GM18498 (cell line): ENCODE measurements around the gene ITGAE.
A peak's percentile ranks its signal among the peaks of the same experiment; 100 is the strongest.
"Not testable (repeated sequence)": the region's sequence is repeated elsewhere in the genome, so short reads cannot be mapped to it uniquely, and the experiment has no call there.

Experiments used
- ATAC-seq: cut with Tn5 transposase; IDR thresholded peaks from one replicate; pipeline ENCODE4 v1.9.1; 2021; ENCODE audit warnings: mild to moderate bottlenecking, moderate library complexity; ENCODE audit not compliant: unreplicated experiment

ITGAE gene

DNA sequence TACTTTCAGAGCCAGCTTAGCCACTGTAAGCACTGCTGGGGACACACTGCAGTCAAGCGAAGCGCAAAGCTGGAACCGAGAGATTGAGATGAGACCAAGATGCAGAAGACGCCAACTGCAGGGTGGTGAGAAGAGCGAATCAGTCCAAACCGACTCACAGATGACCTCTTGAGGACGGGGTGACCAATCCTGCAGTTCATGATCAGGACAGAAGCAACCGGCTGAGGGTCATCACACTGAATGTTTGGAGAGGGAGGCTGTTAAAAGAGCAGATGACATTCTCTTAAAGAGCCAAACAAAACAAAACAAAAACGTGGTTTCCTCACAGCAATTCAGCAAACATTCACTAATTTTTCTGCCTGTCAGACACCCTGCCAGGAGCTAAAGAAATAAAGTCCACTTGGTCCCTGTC is 68.8 kb downstream of the ITGAE start:
- peak; percentile 73 for ATAC-seq

DNA sequence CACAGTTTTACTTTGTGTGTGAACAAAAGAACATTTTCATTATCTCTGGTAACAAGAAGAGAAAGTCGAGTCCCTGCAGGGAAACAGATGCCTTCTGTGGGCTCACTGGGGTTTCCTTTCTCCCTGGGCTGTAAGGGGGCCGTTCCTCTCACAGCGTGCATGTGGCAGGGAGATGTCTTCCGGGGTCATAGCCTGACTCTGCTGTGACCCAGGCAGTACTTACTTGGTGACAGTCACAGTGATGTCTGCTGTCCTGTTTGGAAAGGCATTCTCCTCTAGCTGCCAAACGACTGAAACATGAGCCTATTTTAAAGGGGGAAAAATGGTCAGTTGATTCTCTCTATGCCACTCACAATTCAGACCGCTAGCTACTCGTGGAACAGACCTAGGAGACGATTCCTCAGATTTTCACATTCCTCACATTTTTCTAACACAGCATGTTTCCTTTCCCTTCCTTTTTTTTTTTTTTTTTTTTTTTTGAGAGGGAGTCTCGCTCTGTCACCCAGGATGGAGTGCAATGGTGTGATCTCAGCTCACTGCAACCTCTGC is 70.0 kb downstream of the ITGAE start:
- ATAC-seq: no peak

DNA sequence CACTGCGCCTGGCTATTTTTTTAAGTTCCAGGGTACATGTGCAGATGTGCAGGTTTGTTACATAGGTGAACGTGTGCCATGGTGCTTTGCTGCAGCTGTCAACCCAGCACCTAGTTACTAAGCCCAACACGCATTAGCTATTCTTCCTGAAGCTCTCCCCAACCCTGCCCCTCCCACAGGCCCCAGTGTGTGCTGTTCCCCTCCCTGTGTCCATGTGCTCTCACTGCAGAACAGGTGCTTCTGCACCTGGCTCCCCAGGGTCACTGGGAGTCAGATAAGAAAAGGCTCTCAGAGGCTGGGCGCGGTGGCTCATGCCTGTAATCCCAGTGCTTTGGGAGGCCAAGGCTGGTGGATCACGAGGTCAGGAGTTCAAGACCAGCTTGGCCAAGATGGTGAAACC is 71.1 kb downstream of the ITGAE start:
- ATAC-seq: no peak

DNA sequence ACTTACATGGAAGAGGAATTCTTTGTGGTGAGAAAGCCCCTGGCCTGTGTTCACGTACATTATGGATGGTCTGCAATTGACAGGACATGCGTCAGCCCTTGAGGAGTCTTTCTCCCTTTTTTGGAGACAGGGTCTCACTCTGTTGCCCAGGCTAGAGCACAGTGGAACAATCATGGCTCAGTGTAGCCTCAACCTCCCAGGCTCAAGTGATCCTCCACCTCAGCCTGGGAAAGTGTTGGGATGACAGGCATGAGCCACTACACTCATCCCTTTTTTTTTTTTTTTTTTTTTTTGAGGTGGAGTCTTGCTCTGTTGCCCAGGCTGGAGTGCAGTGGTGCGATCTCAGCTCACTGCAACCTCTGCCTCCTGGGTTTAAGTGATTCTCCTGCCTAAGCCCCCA is 72.9 kb downstream of the ITGAE start:
- not testable (repeated sequence) for ATAC-seq

DNA sequence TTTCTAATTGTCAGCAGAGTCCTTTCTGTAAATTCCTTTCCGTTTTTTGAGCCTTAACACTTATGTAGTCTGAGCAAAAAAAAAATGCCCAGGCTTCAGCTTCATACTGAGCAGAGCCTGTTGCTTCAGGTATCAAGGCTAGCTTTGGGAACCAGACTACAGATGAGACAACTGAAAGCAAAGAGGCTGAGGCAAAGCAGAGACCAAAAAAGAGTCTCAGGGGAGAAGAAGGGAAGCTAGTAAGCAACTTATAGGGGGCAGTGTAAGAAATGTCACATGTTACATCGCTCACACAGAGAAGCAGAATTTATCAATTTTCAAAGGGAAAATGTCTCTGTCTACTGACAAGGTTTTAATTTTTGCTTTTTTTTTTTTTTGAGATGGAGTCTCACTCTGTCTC is 73.9 kb downstream of the ITGAE start:
- no peak for ATAC-seq

DNA sequence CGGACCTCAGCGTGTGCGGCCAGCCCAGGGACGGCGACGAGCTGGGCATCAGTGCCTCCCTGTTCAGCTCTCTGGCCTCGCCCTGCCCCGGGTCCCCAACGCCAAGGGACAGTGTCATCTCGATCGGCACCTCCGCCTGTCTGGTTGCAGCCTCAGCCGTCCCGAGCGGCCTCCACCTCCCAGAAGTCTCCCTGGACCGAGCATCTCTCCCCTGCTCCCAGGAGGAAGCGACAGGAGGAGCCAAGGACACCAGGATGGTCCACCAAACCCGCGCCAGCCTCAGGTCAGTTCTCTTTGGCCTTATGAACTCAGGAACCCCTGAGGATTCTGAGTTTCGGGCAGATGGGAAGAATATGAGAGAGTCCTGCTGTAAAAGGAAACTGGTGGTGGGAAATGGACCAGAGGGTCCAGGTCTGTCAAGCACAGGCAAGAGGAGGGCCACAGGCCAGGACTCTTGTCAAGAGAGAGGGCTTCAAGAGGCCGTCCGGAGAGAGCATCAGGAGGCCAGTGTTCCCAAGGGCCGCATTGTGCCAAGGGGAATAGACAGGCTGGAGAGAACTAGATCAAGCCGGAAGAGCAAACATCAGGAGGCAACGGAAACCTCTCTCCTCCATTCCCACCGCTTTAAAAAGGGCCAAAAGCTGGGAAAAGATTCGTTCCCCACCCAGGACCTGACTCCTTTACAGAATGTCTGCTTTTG is 76.5 kb downstream of the ITGAE start:
- ATAC-seq: no peak

DNA sequence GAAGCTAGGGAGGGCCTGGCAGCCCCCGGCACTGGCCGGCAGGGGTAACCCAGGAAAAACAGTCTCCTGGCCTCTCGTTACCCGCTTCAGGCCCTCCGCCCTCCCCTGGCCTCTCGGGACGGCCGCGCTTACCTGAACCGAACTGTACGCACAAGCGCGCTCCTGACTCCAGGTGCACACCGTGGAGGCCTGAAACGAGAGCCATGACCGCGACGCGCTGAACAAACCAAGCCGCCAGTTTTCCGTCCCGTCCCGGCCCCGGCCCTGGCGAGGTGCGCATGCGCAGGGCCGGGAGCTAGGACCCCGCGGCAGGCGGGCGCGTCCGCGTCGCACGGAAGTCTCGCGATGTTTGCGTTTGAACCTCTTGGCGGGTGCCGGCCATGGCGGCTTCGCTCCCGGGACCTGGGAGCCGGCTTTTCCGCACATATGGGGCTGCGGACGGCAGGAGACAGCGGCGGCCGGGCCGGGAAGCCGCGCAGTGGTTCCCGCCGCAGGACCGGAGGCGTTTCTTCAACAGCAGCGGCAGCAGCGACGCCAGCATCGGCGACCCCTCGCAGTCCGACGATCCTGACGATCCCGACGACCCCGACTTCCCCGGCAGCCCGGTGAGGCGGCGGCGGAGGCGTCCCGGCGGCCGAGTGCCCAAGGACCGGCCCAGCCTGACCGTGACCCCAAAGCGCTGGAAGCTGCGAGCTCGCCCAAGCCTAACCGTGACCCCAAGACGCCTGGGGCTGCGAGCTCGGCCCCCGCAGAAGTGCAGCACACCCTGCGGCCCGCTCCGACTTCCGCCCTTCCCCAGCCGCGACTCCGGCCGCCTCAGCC is 77.2 kb downstream of the ITGAE start, which contains the start of gene HASPIN:
HASPIN (plus strand) TSS at position 348 of the 822 bp plus-strand sequence; CDS start at position 381, 33 bp downstream.
- ATAC-seq: peak; percentile 85

DNA sequence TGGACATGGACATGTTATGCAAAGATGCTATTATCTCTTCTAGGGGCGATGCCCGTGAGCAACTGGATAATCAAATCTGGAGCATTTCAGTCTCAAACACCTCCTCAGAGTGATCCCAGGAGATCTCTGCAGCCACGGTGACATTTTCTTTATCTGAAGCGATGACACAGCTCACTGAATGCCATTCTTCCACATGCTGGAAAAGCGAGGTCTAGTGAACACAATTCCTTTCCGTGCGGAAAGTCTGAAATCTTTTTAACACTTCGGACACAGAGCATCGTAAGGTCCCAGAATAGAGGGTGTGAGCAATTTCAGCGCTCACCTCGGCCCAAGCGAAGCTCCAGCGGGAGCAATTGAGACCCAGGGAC is 77.8 kb downstream of the ITGAE start:
- ATAC-seq: peak; percentile 3

DNA sequence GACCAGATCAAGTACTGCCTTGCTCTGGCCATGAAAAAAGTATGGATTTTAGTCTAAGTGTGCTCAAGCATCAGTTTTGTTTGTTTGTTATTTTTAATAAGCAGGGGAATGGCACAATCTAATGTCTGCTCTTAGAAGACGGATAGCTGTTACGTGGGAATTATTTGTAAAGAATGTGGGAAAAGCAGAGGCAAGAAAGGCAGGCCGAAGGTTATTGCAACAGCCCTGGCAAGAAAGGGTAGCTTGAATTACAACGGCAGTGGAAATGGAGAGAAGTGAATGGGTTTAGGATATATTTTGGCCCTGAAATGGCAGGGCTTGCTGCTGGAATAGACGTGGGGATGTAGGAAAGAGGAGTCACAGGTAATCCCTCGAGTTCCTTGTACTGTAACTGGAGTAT is 78.3 kb downstream of the ITGAE start:
- ATAC-seq: no peak

DNA sequence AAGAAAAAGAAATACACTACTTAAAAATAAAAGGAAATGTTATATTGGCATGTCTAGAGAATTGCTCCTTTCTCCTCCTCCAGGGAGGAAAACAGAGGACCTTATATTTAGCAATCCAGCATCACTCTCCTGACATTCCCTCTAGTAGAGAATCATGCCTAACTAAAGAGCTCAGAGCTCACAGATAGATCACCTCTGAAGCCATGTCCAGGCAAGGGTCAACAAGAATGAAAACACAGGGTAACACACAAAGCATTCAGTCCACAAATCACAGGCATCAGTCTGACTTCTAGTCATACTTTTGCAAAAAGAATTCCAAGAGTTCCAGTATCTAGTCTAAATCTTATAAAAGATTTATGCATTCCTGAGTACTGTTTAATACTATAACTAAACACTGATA is 81.7 kb downstream of the ITGAE start:
- ATAC-seq: no peak

DNA sequence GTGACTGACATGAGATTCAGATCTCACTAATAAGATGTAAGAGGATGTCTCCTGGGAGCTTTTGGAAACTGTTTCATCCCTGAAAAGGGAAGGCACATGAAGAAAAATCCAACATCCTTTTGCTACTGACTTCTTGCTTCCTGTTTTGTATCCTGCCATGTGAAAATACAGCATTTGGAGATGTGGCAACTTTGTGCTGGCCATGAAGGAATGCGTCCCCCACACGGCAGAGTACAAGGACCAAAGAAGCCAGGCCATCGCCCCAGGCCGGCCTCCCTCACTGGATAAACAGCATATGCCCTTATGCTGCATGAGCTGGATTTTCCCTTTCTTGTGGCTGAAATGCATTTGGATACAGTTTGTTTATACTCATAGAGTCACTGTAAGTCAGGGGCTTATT is 82.8 kb downstream of the ITGAE start:
- ATAC-seq: no peak

DNA sequence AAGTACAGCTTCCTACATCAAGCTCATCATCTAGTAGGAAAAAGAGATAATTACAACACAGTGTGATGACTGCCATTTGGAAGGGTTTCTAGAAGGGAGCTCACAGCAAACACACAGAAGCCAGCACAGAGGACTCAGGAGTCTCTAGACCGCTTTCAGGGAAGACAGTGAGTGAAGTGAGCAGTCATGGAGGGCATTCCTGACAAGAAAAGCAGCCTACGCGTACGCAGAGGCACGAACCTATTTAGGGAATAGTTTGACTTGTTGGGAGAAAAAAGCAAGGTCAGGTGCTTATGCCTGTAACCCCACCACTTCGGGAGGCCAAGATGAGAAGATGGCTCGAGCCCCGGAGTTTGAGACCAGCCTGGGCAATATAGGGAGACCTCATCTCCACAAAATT is 85.7 kb downstream of the ITGAE start:
- ATAC-seq: no peak

DNA sequence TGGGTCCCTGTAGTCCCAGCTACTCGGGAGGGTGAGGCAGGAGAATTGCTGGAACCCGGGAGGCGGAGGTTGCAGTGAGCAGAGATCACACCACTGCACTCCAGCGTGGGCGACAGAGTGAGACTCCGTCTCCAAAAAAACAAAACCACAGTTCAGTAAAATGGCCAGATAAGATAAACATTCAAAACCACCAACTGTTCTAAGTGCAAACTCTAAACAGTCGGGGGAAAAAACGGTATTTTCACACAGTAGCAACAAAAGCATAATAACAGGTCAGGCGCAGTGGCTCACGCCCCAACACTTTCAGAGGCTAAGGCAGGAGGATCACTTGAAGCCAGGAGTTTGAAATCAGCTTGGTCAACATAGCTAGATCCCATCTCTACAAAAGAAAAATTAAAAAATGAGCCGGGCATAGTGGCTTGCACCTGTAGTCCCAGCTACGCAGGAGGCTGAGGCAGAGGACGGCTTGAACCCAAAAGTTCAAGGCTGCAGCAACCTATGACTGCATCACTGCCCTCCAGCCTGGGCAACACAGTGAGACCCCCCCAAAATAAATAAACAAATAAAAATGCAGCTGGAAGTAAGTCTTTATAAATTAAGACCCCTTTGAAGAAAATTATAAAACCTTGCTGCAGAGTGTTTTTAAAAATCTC is 88.1 kb downstream of the ITGAE start:
- no peak for ATAC-seq

DNA sequence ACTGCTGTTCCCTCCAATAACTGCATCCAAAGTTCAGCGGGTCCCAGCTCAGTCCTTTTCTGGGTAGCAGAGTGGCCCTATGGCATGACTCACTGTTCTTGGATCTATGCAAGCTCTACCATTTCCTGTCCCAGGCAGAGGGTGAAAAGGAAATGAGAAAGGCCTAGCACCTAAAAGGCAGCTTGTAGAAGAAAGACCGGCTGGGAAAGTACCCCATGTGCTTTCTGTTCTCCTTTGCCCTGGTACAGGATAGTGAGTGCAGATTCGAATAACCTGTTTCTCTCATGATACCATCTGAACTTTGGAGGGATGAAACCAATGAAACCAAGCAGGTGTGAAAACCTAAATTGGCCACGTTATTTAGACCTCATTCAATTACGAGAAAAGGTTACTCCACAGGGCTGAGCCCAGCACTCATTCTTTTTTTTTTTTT is 90.0 kb downstream of the ITGAE start:
- ATAC-seq: peak; percentile 95

DNA sequence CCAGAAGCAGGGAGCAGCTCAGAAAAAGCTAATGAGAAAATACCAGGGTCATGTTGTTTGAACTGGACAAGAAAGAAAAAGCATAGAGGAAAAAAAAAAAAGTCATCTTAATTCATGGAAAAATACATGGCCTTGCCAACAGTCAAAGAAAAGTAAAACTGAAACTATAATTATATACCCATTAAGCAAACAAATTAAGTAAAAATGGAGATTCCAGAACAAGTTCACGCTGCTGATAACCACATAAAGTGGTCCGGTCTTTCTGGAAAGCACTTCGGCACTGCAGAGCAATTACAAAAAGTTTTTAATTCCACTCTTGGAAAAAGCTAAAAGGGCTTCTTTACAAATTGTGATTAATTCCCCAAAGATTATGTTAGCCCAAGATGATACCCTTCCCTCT is 92.6 kb downstream of the ITGAE start:
- no peak for ATAC-seq

DNA sequence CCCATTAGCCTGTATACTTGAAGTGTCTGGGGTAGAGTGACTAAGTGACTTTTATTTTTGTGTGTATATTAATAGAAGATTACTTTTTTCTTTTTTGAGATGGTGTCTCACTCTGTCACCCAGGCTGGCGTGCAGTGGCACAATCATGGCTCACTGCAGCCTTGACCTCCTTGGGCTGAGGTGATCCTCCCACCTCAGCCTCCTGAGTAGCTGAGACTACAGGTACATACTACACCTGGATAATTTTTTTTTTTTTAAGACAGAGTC is 95.3 kb downstream of the ITGAE start:
- not testable (repeated sequence) for ATAC-seq

DNA sequence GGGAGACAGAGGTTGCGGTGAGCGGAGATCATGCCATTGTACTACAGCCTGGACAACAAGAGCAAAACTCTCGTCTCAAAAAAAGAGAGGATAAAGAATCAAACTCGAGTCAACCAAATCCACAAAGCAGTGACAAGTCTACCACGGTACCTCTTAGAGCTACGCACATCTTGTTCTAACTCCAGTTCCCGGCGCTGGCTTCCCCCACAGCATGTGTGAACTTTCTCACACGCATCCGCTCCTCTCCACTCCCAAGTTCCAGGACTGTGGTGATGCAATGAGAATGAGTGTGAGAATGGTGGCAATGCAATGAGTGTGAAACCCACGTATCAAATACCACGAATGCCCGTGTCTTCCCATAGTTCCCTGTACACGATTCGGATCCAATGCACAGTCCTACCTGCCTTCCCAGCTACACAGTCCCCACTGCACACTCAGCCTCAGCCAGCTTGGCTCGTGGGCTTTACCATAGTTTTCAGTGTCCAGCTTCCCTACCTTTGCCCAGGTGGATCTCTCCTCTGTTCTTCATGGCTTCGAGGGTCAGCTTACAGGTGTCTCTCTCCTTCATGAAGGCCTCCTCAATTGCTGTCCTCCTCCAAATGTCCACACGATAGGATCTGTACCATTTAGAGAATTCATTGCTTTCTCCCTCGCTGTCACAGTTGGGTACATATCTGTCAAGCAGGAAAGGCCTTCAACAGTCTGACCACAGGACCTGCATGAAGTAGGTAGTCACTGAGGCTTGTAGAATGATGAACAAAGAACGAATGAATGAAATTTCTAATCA is 95.9 kb downstream of the ITGAE start:
- ATAC-seq: no peak

DNA sequence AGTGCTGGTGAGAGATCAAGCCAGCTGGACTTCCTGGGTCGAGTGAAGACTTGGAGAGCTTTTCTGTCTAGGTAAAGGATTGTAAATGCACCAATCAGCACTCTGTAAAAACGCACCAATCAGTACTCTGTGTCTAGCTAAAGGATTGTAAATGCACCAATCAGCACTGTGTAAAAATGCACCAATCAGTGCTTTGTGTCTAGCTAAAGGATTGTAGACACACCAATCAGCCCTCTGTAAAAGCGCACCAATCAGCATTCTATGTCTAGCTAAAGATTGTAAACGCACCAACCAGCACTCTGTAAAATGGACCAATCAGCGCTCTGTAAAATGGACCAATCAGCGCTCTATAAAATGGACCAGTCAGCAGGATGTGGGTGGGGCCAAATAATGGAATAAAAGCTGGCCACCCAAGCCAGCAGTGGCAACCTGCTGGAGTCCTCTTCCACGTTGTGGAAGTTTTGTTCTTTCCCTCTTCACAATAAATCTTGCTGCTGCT is 98.9 kb downstream of the ITGAE start:
- ATAC-seq: not testable (repeated sequence)

DNA sequence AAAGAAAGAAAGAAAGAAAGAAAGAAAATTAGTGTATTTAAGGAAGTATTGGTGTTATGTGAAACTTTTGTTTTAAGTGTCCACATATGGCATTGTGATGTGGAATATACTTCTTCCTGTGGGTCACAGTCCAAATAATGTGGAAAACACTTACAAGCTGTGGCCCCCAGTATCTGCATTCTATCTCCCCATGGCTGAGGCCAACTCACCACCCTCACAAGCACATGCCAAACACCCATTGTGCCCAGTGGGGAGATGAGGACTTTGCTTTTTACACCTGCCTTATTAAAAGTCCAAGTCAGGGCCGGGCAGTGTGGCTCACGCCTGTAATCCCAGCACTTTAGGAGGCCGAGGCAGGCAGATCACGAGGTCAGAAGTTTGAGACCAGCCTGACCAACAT is 101.0 kb downstream of the ITGAE start:
- no peak for ATAC-seq

DNA sequence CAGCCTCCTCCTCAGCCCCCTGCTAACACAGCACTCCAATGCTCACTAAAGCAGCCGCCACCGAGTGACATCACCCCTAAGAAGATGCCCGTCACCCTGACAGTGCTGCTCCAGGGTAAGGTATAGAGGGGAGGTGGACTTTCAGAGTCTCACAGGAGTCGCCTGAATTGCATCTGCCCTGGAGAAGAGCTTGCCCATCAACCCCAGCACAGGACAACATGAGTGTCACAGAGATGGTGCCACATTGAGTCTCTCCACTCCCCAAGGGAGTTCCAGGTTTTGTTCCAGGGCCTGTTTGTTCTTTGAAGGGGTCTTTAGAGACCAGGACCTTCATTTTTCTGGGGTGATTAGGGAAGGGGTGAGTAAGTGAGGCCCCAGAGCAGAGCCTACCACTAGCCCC is 102.8 kb downstream of the ITGAE start:
- ATAC-seq: no peak

DNA sequence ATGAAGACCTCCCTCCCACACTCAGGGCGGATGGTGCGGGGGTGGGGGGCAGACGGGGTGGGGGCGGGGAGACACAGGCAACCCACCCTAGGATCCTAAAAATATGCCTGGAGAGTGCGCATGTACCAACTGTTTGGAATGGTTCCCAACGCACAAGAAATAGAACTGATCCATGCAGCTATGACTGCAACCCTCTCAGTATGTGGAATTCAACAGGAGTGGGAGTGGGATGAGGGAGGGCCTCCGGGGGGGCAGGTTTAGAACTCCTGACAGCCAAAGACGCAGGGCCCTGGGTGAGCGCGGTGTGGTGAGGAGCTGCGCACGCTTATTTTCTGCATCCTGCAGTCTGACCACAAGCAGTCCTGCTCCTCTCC is 103.9 kb downstream of the ITGAE start:
- no peak for ATAC-seq
